Spinal cord (tissue), 10 donors: ENCODE measurements around the gene CELA3A. TPM values are rescaled to one million over a fixed set of nuclear protein-coding genes. Genes with fewer than 3 reads are reported as not detected.

Experiments used
- DNase-seq, 6 donors: peaks; one replicate each; pipeline versions ENCODE4 v3.0.0 to v3.0.0-alpha.2; 2013 to 2015; ENCODE audit warnings: low spot score in 6 of 6, low read depth in 4 of 6
- H3K27ac ChIP-seq: one replicate; pipeline ENCODE4 v1.5.1; 2013; ENCODE audit warnings: low read depth, low read length, control low read depth
- H3K27me3 ChIP-seq: one replicate; pipeline ENCODE4 v1.6.1; 2013; ENCODE audit warnings: low read length; ENCODE audit not compliant: control insufficient read depth, insufficient read depth
- H3K36me3 ChIP-seq: one replicate; pipeline ENCODE4 v1.6.1; 2013; ENCODE audit warnings: low read length; ENCODE audit not compliant: control insufficient read depth, insufficient read depth
- H3K4me1 ChIP-seq: one replicate; pipeline ENCODE4 v1.6.1; 2013; ENCODE audit warnings: low read length; ENCODE audit not compliant: control insufficient read depth, insufficient read depth
- H3K4me3 ChIP-seq: one replicate; pipeline ENCODE4 v1.5.1; 2013; ENCODE audit warnings: low read depth, low read length, control low read depth
- H3K9me3 ChIP-seq: one replicate; pipeline ENCODE4 v1.6.1; 2013; ENCODE audit warnings: low read length; ENCODE audit not compliant: control insufficient read depth, insufficient read depth
- WGBS: methylation state at CpG from one replicate; pipeline ENCODE4 v1.1.5; 2013; ENCODE audit warnings: missing lambda C conversion rate; ENCODE audit not compliant: insufficient coverage; 5-methylcytosine and 5-hydroxymethylcytosine counted together
- long read RNA-seq, 4 donors: transcript quantifications; one replicate each; lab custom pipeline, GENCODE V29; 2026
- polyA plus RNA-seq, 2 donors: library from polyadenylated mRNA; unstranded; fragments of 120-200 nt; gene quantifications; one replicate each; pipeline ENCODE4 v1.2.1, GENCODE V29; 2013; ENCODE audit not compliant: insufficient read length in 2 of 2
- total RNA-seq, 2 donors: library from RNA; depleted of rRNA in 1 of 2; stranded (reverse); fragments of 120-200 nt in 1 of 2; fragments of >200 nt in 1 of 2; gene quantifications; one replicate each; pipeline versions ENCODE4 v1.2.3 to v1.2.4, GENCODE V29; 2013 to 2014
- donor health status: healthy.

Gene CELA3A, protein sequence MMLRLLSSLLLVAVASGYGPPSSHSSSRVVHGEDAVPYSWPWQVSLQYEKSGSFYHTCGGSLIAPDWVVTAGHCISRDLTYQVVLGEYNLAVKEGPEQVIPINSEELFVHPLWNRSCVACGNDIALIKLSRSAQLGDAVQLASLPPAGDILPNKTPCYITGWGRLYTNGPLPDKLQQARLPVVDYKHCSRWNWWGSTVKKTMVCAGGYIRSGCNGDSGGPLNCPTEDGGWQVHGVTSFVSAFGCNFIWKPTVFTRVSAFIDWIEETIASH
- total RNA-seq, result not detected
- polyA plus RNA-seq, result not detected
- long read RNA-seq, donor 1, result 0 reads
- long read RNA-seq, donor 2, result 0 reads
- long read RNA-seq, donor 3, result 0 reads
- long read RNA-seq, donor 4, result 0 reads

DNA sequence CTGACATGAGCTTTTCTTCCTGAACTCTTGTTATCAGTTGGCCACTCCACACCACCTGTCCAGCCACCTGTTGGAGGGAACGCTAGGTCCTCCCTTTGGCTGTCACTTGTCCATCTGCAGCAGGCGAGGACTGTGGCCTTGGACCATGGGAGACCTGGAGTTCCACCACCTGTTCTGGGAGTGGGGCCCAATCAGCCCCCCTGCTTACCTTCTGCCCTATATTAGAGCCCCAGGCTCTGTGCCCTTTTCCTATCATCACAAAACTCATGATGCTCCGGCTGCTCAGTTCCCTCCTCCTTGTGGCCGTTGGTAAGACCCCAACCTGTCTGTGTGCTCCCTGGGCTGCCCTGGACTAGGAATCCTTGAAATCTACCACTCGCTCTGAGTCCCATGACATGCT lies at the start of gene CELA3A:
Gene CELA3A, plus strand, starts transcription at position 249 of the 400 bp plus-strand sequence. Its CDS starts 18 bp downstream, at position 267.
- no peak within 1 kb of the TSS for H3K4me3 ChIP-seq
- no peak within 1 kb of the TSS for H3K27ac ChIP-seq
- H3K4me1 ChIP-seq, result no peaks in the 10 kb centered on the region
- H3K9me3 ChIP-seq, result no peaks in the 10 kb centered on the region
- WGBS, result 51% methylated on average over 4 of the region's 5 CpGs
- no peaks in the 10 kb centered on the region for H3K27me3 ChIP-seq
- H3K36me3 ChIP-seq, result no peaks in the 10 kb centered on the region
- no peak for DNase-seq

DNA sequence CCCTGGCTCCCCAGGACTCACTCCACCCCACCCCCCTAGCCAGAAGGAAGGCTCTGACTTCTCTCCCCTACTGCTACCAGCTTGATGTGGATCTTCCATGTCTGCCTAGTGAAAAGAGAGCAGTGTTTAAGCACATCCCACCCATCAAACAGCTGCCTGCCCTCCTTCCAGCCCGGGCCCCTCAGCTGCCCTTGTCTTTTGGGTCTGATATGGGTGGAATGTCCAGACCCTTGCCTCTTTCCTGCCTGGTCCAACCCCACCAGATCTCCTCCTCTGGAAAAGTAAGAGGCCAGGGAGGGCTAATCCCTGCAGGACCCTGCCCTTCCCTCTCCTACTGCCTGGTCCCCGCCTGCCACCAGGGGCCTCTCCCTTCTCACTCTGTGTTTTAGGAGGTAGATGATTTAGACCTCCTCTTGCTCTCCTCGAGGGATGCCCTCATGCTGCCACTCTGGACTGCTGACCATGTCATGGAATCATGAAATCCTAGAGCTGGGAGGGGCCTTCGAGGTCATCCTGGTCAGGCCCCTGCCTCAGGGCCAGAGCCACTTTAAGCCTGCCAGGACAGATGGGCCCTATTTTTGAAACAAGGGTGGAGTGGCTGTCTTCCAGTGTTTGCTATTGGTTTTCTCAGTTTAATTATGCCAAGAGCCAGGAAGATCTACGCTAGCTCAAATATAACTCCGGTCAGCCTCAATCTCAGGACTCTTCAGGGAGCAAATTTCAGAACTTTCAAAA lies 48.5 kb upstream of the CELA3A start:
- H3K4me1 ChIP-seq, result peaks cover 20% of the 10 kb centered on the region
- no peaks in the 10 kb centered on the region for H3K27me3 ChIP-seq
- no peak overlapping the region for H3K27ac ChIP-seq
- H3K4me3 ChIP-seq, result no peak overlapping the region
- no peak for DNase-seq
- H3K36me3 ChIP-seq, result no peaks in the 10 kb centered on the region
- 81% methylated on average over 4 of the region's 6 CpGs for WGBS
- no peaks in the 10 kb centered on the region for H3K9me3 ChIP-seq

DNA sequence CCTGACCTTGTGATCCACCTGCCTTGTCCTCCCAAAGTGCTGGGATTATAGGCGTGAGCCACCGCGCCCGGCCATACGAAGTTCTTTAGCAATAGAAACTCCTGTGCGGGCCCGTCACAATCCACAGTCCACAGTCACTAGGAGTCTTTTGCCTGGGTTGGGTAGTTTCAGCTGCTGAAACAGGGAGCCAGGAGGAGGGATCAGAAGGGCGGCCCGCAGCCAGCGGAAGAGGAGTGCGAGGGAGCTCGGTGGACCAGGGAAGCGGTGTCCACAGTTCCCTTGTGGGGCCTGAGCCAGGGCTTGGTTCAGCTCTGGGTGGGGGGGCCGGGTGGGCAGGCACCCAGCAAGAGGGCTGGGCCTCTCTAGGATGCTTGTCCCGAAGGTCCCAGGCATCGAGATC lies 46.4 kb upstream of the CELA3A start:
- no peaks in the 10 kb centered on the region for H3K36me3 ChIP-seq
- WGBS, result 74% methylated on average over 8 of the region's 16 CpGs
- H3K9me3 ChIP-seq, result no peaks in the 10 kb centered on the region
- no peak overlapping the region for H3K27ac ChIP-seq
- no peak overlapping the region for H3K4me3 ChIP-seq
- DNase-seq, result no peak
- H3K4me1 ChIP-seq, result peaks cover 20% of the 10 kb centered on the region
- H3K27me3 ChIP-seq, result no peaks in the 10 kb centered on the region

DNA sequence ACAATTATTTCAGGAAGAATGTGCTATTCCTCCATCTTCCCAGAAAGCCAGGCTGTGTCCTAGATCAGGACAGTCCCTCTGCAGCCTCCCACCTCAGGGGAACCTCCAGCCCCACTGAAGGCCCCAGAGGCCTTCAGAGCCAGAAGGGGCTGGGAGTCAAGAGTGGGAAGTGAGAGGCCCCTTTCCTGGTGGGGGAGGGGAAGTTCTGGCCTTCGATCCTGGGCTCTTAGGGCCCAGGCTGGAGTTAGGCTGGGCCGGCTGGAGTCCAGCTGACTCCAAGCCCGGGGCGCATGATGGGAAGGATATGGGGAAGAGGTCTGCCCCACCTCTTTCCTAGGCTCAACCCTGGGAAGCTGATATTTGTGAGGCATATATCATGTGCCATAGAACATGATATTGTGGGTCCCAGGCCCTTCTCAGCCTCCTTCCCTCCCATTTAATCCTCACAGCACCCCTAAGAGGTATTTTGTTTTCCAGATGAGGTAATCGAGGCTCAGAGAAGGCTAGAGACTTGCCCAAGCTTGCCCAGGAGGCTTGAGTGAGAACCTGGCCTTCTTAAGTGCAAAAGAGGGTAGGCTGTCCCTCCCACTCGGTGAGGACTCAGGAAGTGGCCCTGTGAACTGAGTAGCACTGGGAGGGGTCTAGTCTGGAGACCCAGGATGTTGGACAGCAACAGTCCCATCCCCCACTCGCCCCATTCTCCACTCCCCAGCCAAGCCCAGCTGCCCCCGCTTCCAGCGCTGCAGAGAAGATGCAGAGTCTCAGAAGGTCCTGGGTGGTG lies 45.8 kb upstream of the CELA3A start:
- no peaks in the 10 kb centered on the region for H3K27me3 ChIP-seq
- H3K9me3 ChIP-seq, result no peaks in the 10 kb centered on the region
- H3K27ac ChIP-seq, result no peak overlapping the region
- H3K36me3 ChIP-seq, result no peaks in the 10 kb centered on the region
- H3K4me1 ChIP-seq, result peaks cover 20% of the 10 kb centered on the region
- 62% methylated on average over 5 of the region's 9 CpGs for WGBS
- H3K4me3 ChIP-seq, result no peak overlapping the region
- no peak for DNase-seq

DNA sequence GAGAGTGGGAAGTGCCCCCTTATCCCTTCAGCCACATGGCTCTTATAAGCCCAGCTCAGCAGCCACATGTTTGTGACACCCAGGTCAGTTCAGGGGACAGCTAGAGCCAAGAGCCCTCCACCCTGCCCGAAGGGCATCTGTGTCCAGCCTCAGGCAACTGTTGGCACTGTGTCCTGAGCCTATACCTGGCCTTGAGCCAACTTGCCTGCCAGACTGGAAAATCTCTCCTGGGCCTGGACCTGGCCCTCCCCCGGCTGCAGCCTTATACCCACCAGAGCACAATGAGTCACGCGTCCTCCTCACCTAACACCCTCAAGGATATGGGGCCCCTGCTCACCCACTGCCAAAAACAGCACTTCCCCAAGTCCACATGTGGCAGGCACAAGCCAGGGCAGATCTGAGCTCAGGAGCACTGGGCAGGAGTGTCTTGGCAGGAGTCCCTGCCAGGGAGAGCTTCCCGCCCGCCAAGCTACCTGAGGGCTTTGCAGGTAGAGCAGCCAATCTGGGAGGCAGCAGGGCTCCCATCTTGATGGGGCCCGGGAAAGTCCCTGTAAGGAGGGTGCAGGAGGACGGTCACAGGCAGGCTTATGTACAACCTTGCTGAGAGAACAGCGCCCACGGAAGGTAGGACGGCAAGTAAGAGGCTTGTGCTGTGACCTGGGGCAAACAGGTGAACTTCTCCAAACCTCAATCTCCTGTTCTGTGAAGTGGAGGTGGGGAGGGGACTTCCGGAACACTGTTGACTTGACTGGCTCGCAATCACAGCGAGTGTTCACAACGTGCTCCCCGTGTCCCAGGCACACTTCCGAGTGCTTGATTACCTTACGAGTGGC lies 44.5 kb upstream of the CELA3A start:
- Histone ChIP-seq H3K4me1 (peaks cover 20% of the 10 kb centered on the region), H3K4me3 (no peak overlapping the region), H3K27me3 (no peaks in the 10 kb centered on the region), H3K27ac (no peak overlapping the region), H3K9me3 (no peaks in the 10 kb centered on the region), H3K36me3 (no peaks in the 10 kb centered on the region)
- no peak for DNase-seq
- 78% methylated on average over 14 of the region's 18 CpGs for whole genome bisulfite sequencing

DNA sequence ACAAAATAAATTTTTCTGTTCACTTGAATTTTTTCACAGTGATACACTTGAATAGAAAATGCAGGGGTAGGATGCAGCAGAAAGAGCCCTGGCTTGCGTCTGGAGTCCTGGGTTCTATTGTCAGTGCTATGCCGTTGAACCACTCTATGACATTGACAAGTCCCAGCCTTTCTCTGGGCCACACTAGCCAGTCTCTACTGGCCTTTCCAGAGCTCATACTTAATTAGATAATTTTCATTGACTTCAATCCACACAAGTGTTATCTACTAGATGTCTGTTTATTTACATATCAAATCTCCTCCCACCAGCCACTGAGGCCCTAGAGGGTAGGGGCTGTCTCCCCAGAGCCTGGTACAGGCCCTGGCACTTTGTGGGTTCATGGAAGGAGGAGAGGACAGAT lies 40.1 kb upstream of the CELA3A start:
- Histone ChIP-seq H3K4me3 (no peak overlapping the region), H3K27ac (no peak overlapping the region), H3K27me3 (no peaks in the 10 kb centered on the region), H3K36me3 (no peaks in the 10 kb centered on the region), H3K4me1 (peaks cover 10% of the 10 kb centered on the region), H3K9me3 (no peaks in the 10 kb centered on the region)
- no peak for DNase-seq
- WGBS, result 85% methylated on average over 2 of the region's 2 CpGs

DNA sequence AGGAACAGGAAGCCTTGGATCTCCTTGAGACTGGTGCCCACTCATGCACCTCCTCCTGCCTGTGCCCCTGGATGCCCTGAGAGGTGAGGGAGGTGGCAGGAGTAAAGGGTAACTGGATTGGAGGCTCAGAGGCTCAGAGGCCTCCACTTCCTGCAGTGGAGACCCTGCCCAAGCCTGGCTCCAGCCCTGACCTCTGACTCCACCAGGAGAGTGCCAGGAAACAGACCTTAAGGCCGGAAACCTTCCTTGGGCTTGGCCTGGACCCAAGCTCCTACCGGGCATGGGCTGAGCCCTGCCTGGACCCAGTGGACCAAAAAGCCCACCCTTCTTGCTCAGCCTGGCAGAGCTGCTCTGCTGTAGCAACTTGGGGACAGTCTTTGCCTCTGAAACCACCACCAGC lies 39.7 kb upstream of the CELA3A start:
- H3K9me3 ChIP-seq, result no peaks in the 10 kb centered on the region
- no peaks in the 10 kb centered on the region for H3K36me3 ChIP-seq
- H3K4me1 ChIP-seq, result peaks cover 9% of the 10 kb centered on the region
- no peak overlapping the region for H3K27ac ChIP-seq
- no peaks in the 10 kb centered on the region for H3K27me3 ChIP-seq
- H3K4me3 ChIP-seq, result no peak overlapping the region
- WGBS, result 82% methylated on average over 2 of the region's 2 CpGs
- no peak for DNase-seq

DNA sequence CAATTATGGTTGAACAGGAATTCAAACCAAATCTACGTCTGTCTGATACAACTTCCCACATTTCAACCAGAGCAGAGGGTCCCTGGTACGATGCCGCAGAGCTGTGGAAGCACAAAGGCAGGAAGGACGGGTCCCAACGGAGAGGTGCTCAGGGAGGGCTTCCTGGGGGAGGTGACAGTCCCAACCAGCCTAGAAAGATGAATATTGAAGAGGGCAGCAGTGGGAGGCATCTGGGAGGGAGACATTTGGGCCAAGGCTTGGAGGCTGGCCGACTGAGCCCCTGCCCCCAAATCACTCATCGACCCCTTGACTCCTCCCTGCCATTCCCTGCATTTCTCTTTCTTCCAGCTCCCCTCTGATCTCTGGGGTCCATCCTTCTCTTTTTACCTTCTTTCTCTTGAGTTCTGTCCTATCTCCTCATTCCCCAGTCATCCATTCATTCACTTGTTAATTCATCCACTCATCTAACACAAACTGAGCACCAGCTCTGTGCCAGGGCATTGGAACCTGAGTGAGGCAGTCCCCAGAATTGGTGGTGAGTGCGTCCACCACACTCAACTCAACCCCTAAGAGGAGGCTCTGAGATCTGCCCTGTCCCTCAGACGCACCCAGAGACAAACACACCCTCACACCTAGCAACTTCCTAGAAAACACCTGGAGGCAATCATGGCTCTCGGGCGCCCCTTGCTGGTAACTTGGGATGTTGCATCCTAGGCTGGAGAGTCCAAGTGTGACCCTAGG lies 37.8 kb upstream of the CELA3A start:
- Histone ChIP-seq H3K27me3 (no peaks in the 10 kb centered on the region), H3K4me3 (no peak overlapping the region), H3K4me1 (peaks cover 3% of the 10 kb centered on the region), H3K9me3 (no peaks in the 10 kb centered on the region), H3K36me3 (no peaks in the 10 kb centered on the region), H3K27ac (no peak overlapping the region)
- 36% methylated on average over 9 of the region's 11 CpGs for WGBS
- peak in 5 of 6 donors; percentile 47 to 92 (median 62) for DNase-seq
